Hepatocyte (in vitro differentiated cells): ENCODE results near the gene PLCB2. TPM values are rescaled to one million over a fixed set of nuclear protein-coding genes. Genes with fewer than 3 reads are reported as not detected.

Experiments
- DNase-seq: peaks from one replicate; pipeline ENCODE4 v3.0.0-alpha.2; 2016; ENCODE audit warnings: low spot score
- H2AFZ ChIP-seq: fragments of 200-600 bp; sonication (generic); 2 replicates; pipeline ENCODE4 v1.6.0; 2016; ENCODE audit warnings: antibody characterized with exemption, mild to moderate bottlenecking
- H3K27ac ChIP-seq: fragments of 200-600 bp; sonication (generic); 2 replicates; pipeline ENCODE4 v1.5.1; 2016; ENCODE audit warnings: mild to moderate bottlenecking
- H3K27me3 ChIP-seq: fragments of 200-600 bp; sonication (generic); 2 replicates; pipeline ENCODE4 v1.6.1; 2016
- H3K36me3 ChIP-seq: fragments of 200-600 bp; sonication (generic); replicated peaks from 2 replicates; pipeline ENCODE4 v1.5.1; 2016; ENCODE audit warnings: low read depth; ENCODE audit not compliant: insufficient read depth
- H3K4me1 ChIP-seq: fragments of 200-600 bp; sonication (generic); 2 replicates; pipeline ENCODE4 v1.5.1; 2016; ENCODE audit warnings: mild to moderate bottlenecking, moderate library complexity; ENCODE audit not compliant: insufficient read depth
- H3K4me2 ChIP-seq: fragments of 200-600 bp; sonication (generic); 2 replicates; pipeline ENCODE4 v1.6.0; 2016
- H3K4me3 ChIP-seq: fragments of 200-600 bp; sonication (generic); 2 replicates; pipeline ENCODE4 v1.5.1; 2016; ENCODE audit warnings: mild to moderate bottlenecking
- H3K79me2 ChIP-seq: fragments of 200-600 bp; sonication (generic); 2 replicates; pipeline ENCODE4 v1.6.0; 2017; ENCODE audit warnings: mild to moderate bottlenecking
- H3K9me2 ChIP-seq: fragments of 200-600 bp; sonication (generic); replicated peaks from 2 replicates; pipeline ENCODE4 v1.6.0; 2017; ENCODE audit warnings: mild to moderate bottlenecking; ENCODE audit not compliant: insufficient read depth
- H3K9me3 ChIP-seq: fragments of 200-600 bp; sonication (generic); 2 replicates; pipeline ENCODE4 v1.5.1; 2016; ENCODE audit warnings: low read depth, mild to moderate bottlenecking
- H4K20me1 ChIP-seq: fragments of 200-600 bp; sonication (generic); 2 replicates; pipeline ENCODE4 v1.6.0; 2016; ENCODE audit warnings: mild to moderate bottlenecking; ENCODE audit not compliant: insufficient read depth, poor library complexity, severe bottlenecking
- EZH2 ChIP-seq: fragments of 200-600 bp; sonication (generic); IDR thresholded peaks from 2 replicates; pipeline ENCODE4 v1.6.1; 2016; ENCODE audit warnings: antibody characterized with exemption, mild to moderate bottlenecking, borderline replicate concordance
- EZH2phosphoT487 ChIP-seq: fragments of 200-600 bp; sonication (generic); IDR thresholded peaks from one replicate; pipeline ENCODE4 v1.6.1; 2018; ENCODE audit warnings: antibody characterized with exemption, mild to moderate bottlenecking, low read depth, moderate library complexity; ENCODE audit not compliant: unreplicated experiment, severe bottlenecking
- WGBS: methylation state at CpG from one replicate; pipeline ENCODE4 v1.1.6; 2016; ENCODE audit warnings: low lambda C conversion rate; ENCODE audit errors: missing lambda C conversion rate; 5-methylcytosine and 5-hydroxymethylcytosine counted together
- polyA plus RNA-seq: library from polyadenylated mRNA; unstranded; fragments of >200 nt; fragmentation: Nextera tagmentation; extraction: Ambion mirVana; gene quantifications from 2 replicates; pipeline ENCODE4 v1.2.1, GENCODE V29; 2016
- total RNA-seq: library from RNA; depleted of rRNA; stranded (reverse); fragments of >200 nt; gene quantifications from 2 replicates; pipeline ENCODE4 v1.2.3, GENCODE V29; 2014
- TF ChIP-seq, protein P1 (sequence below): fragments of 200-600 bp; sonication (generic); IDR thresholded peaks from 2 replicates; pipeline ENCODE4 v1.5.1; 2016; ENCODE audit warnings: antibody characterized with exemption, mild to moderate bottlenecking; ENCODE audit not compliant: poor library complexity

Gene PLCB2
- total and polyA plus RNA-seq, 2 experiments from 2014 or later: 1.7 to 4.4 TPM

DNA sequence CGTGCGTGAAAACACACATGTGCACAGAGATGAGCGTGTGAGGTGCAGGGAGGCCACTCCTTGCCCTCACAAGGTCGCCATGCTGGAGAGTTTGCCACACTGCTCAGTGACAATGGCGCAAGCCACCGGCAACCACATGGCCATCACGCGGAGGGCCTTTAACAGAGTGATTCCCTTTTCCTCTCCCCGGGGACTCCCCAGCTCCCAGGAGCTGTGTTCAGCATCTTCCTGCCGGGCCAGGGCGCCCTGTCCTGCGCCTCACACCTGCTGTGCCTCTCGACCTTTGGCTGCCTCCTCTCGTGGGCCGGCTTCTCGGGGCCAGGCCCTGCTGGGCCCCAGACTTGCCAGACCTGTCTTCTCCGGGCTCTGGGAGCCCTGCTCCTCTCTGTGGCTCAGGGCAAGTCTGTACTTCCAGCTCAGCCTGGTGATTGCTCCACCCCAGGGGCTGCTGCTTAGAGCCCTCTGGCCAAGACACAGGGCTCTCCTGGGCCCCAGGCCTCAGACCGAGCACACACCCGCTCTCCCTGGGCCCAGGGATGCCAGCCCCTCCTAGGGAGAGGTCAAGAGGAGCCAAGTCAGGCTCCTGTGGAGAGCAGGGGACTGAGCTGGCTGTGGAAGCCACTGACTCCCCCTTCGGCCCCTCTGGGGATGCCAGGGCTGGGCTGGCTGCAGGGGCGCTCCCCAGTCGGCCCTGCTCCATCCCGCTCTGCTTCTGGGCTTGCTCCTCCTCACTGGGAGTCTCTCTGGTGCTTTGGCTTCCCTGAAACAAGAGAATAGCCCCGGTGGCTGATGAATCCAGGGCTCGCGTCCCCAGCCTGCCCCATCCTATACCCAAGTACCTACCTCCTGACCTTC, 27.4 kb upstream of the PLCB2 start:
- TF ChIP-seq, protein P1, sequence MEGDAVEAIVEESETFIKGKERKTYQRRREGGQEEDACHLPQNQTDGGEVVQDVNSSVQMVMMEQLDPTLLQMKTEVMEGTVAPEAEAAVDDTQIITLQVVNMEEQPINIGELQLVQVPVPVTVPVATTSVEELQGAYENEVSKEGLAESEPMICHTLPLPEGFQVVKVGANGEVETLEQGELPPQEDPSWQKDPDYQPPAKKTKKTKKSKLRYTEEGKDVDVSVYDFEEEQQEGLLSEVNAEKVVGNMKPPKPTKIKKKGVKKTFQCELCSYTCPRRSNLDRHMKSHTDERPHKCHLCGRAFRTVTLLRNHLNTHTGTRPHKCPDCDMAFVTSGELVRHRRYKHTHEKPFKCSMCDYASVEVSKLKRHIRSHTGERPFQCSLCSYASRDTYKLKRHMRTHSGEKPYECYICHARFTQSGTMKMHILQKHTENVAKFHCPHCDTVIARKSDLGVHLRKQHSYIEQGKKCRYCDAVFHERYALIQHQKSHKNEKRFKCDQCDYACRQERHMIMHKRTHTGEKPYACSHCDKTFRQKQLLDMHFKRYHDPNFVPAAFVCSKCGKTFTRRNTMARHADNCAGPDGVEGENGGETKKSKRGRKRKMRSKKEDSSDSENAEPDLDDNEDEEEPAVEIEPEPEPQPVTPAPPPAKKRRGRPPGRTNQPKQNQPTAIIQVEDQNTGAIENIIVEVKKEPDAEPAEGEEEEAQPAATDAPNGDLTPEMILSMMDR: no peak
- TF ChIP-seq EZH2 (no peak), EZH2phosphoT487 (no peak)
- Histone ChIP-seq H3K4me2 (no peak overlapping the region), H3K4me3 (no peak overlapping the region), H3K27ac (peak overlapping the region; percentile 85), H3K36me3 (no peaks in the 10 kb centered on the region), H4K20me1 (no peaks in the 10 kb centered on the region), H3K9me3 (no peaks in the 10 kb centered on the region), H3K27me3 (no peaks in the 10 kb centered on the region), H3K9me2 (no peaks in the 10 kb centered on the region), H2AFZ (no peak overlapping the region), H3K4me1 (peaks cover 41% of the 10 kb centered on the region), H3K79me2 (no peaks in the 10 kb centered on the region)
- no peak for DNase-seq
- WGBS: 85% methylated on average over 26 of the region's 26 CpGs

DNA sequence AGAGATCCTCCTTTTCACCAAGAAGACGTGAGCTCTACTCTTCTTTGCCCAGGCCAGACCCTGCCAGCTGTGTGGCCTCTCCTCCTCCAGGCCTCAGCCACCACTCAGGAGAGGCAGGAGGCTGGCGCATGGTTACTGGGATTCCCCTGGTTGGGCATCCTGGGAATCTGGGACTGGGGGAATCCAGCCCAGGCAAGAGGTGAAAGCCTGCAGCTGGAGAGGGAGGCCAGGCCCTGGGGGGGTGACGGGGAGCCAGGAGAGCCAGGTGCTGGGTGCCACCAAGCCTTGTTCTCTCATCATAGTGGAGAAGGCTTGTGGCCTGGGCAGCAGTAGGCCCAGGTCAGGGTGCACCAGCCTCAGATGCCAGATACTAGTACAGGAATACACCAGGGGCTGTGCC, 26.8 kb upstream of the PLCB2 start:
- Histone ChIP-seq H3K4me2 (no peak overlapping the region), H4K20me1 (no peaks in the 10 kb centered on the region), H3K27me3 (no peaks in the 10 kb centered on the region), H3K4me3 (no peak overlapping the region), H3K36me3 (no peaks in the 10 kb centered on the region), H3K4me1 (peaks cover 35% of the 10 kb centered on the region), H3K27ac (peak overlapping the region; percentile 85), H3K9me2 (no peaks in the 10 kb centered on the region), H3K9me3 (no peaks in the 10 kb centered on the region), H3K79me2 (no peaks in the 10 kb centered on the region), H2AFZ (no peak overlapping the region)
- 87% methylated on average over 3 of the region's 3 CpGs for WGBS
- DNase-seq: no peak
- TF ChIP-seq EZH2phosphoT487 (no peak), EZH2 (no peak)
- TF ChIP-seq, protein P1: no peak

DNA sequence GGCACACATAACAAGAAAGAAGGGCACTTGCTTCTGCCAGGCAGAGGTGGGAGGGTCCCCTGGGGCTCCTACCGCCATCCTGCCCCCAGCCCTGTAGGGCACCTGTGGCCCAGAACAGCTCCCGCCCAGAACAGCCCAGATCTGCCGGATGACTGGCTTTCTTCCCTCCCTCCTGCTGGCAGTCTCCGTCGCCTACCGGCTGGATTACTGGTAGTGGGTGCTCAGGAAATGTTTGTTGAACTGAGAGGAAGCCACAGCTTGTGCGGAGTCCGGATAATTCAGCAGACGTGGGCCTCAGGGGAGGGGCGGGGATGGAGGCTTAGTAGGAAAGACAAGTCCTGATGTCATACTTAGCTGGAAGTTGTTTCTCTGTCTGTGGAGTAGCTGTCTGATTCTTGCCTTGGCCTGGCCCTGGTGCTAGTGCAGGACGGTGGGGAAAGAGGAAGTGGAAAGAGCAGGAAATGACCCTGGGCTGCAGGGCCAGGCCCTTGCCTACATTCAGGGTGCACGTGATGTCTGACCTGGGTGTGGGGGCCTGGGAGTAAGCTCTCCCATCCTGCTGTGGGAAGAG, 26.3 kb upstream of the PLCB2 start:
- H2AFZ ChIP-seq: no peak overlapping the region
- H3K36me3 ChIP-seq: no peaks in the 10 kb centered on the region
- no peak overlapping the region for H3K4me3 ChIP-seq
- no peaks in the 10 kb centered on the region for H3K79me2 ChIP-seq
- WGBS: 38% methylated on average over 12 of the region's 12 CpGs
- peak overlapping the region; percentile 49 for H3K4me2 ChIP-seq
- H4K20me1 ChIP-seq: no peaks in the 10 kb centered on the region
- TF ChIP-seq EZH2phosphoT487 (no peak), EZH2 (no peak)
- TF ChIP-seq, protein P1: no peak
- DNase-seq: peak; percentile 75
- H3K27me3 ChIP-seq: no peaks in the 10 kb centered on the region
- no peaks in the 10 kb centered on the region for H3K9me3 ChIP-seq
- peaks cover 33% of the 10 kb centered on the region for H3K4me1 ChIP-seq
- no peaks in the 10 kb centered on the region for H3K9me2 ChIP-seq
- H3K27ac ChIP-seq: peak overlapping the region; percentile 85
